Epidermal melanocyte (primary cell): ENCODE results near the gene BCR.
A peak's percentile ranks its signal among the peaks of the same experiment; 100 is the strongest.
"Not testable (repeated sequence)": the region's sequence is repeated elsewhere in the genome, so short reads cannot be mapped to it uniquely, and the experiment has no call there.

Experiments
- DNase-seq: peaks from one replicate; pipeline ENCODE4 v3.0.0; 2011; ENCODE audit warnings: low spot score; ENCODE audit not compliant: insufficient read length

The BCR gene

GRCh38 chr22:23180301-23180892 lies at the start of gene BCR:
Gene BCR, plus strand, starts transcription at chr22:23180509. Its CDS starts 452 bp downstream, at chr22:23180961.
- peak; percentile 87 for DNase-seq

GRCh38 chr22:23130697-23131096 lies 49.6 kb upstream of the BCR start:
- no peak for DNase-seq

DNA sequence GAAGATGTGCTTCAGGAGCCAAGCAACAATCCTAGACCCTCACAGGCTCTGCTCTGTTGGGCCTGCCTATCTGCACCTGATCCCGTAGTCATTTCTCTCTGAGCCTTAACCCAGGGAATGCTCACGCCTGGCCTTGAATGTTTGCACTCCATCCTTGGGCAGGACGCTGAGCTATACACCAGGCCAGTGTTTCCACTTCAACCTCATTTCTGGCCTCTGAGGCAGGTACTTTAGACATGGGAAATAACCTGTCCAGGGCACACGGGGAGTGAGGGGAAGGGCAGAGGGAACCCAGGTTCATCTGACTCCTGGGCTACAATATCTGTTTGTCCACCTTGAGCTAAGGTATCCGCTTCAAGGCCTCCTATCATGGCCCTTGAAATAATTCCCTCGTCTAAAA lies 48.4 kb upstream of the BCR start:
- no peak for DNase-seq

DNA sequence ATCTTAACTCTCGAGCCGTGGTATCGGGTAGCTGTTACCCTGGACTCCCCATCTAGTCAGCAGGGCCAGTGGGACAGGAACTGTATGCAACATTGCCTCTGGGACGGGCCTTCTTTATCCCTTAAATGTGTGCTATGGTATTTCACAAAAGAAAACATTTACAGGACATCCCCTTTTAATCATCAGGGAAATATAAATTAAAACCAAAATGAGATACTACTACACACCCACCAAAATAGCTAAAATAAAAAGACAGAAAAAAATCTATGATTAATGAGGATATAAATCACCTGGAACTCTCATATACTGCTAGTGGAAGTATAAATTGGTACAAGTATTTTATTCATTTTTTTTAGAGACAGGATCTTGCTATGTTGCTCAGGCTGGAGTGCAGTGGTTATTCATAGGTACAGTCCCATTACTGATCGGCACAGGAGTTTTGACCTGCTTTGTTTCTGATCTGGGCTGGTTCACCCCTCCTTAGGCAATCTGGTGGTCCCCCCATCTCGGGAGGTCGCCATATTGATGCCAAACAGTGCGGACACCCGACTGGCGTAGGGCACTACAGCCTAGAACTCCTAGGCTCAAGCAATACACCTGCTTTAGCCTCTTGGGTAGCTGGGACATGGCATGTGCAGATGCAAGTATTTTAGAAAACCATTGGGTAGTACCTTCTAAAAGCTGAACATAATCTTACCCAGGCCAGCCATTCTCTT lies 47.8 kb upstream of the BCR start:
- DNase-seq, result no peak

DNA sequence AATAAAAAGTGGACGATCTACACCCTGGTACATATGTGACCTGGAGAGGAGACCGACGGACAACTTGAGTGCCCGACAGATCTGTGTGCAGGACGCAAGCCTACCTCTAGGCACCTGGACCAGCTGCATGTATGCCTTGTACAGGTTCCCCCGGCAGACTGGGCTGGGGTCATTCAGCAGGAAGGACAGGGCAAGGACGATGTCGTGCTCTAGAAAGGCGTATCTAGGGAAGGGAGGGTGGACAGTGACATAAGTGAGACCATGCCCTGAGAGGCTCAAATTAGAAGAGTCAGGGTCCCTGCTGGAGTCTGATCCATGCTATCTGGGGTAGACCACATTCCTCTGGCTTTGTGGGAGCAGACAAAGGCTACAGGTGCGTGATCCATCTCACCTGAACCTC lies 46.4 kb upstream of the BCR start:
- DNase-seq, result no peak

DNA sequence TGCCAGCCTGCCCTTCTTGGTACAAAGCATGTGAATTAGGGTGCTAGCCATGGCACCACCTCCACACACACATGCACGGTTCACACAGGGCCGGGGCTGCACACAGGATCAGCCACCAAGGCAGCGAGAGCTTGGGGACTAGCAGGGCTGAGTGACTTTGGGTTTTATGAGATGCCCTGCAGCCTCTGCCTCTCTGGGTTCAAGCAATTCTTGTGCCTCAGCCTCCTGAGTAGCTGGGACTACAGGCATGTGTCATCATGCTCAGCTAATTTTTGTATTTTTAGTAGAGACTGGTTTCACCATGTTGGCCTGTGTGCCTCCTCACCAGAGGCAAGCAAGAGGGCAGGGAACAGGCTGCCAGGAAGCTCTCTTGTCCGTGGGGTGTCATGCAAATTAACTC lies 43.3 kb upstream of the BCR start:
- not testable (repeated sequence) for DNase-seq

GRCh38 chr22:23137468-23137867 lies 42.8 kb upstream of the BCR start:
- no peak for DNase-seq

DNA sequence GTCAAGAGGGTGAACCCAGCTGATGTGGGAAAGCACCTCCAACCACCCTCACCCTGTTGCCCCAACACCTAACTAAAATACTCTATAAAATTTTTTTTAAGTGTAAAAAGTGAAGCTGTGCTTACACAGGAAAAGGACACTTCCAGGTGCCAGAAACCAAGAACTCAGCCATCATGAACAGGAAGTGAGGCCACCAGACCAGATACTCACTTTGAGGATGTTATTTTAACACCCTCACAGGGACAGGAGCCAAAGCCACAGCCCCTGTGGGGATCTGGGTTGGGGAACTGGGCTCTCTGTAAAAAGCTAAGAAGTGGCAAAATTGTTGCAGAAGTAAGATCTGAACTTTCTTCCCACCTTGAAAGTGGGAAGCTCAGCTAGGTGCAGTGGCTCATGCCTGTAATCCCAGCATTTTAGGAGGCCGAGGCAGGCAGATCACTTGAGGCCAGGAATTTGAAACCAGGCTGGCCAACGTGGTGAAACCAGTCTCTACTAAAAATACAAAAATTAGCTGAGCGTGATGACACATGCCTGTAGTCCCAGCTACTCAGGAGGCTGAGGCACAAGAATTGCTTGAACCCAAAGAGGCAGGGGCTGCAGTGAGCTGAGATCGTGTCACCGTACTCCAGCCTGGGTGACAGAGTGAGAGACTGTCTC lies 42.3 kb upstream of the BCR start:
- no peak for DNase-seq

- no peak for DNase-seq
Observed at GRCh38 chr22:23138584-23139435, 41.5 kb upstream of the BCR start.

DNA sequence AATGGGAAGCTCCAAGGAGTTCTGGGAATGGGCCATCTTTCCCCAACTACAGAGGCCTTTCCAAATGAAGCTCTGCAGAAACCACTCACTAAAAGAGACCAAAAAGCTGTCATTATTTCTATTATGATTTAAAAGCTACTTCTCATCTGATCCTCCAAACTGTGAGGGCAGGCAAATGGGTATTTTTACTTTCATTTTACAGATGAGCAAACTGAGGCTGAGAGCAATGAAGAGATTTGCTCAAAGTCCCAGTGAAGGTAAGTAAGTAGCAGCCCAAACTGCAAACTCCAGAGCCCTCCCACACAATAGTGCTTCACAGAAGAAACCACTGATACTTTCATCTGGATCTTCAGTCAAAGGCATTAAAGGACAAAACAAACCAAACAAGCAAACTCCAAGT lies 39.9 kb upstream of the BCR start:
- no peak for DNase-seq

- DNase-seq, result no peak
Observed at GRCh38 chr22:23142546-23143105, 37.7 kb upstream of the BCR start.

- no peak for DNase-seq
Observed at GRCh38 chr22:23143119-23143518, 37.2 kb upstream of the BCR start.

GRCh38 chr22:23144432-23144831 lies 35.9 kb upstream of the BCR start:
- DNase-seq, result no peak

DNA sequence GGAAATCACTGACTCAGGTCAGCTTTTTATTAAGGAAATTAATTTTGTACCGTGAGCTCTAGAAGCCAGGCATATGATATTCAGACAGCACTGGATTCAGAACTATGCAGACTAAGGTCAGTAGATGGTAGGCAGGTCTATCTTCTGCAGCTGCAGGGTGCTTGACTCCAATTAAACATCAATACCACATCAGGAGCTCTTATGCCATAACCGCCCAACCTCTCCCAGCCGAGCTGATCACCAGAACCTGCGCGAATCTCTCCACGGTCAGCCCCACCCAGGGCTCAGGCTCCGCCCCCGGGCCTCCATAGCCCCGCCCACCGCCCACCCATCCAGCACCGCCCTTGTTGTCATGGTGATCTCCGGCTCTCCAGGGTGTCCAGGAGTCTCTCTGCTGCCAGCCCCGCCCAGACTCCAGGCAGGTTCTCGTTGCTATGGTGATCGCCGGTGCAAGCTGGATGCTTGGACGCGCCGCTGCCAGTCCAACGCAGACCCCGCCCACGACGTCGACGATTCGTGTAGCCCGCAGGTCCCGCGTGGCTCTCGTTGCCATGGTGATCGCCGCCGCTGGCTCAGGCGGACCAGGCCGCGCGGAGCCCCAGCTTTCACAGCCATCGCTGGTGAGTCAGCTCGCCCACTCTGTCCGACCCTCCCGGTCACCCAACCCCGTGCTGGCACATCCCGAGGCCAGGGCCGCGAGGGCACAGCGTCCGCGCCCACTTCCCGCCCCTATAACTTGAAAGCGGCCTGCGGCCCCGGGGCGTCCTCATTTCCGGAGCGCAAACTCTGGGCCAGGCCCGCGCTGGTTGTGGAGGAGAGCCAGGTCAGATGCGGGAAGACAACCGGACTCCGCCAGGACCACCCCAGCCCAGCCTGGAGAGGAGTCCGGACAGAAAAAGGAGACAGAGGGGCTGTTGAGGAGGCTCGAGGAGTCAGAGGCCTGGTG lies 35.1 kb upstream of the BCR start, which contains the start of gene RAB36:
RAB36 (plus strand) TSS at position 546 of the 946 bp plus-strand sequence. CDS start 1,140 bp downstream, outside the sequence.
- DNase-seq, result peak; percentile 73

GRCh38 chr22:23145878-23146470 lies 34.3 kb upstream of the BCR start:
- no peak for DNase-seq

DNA sequence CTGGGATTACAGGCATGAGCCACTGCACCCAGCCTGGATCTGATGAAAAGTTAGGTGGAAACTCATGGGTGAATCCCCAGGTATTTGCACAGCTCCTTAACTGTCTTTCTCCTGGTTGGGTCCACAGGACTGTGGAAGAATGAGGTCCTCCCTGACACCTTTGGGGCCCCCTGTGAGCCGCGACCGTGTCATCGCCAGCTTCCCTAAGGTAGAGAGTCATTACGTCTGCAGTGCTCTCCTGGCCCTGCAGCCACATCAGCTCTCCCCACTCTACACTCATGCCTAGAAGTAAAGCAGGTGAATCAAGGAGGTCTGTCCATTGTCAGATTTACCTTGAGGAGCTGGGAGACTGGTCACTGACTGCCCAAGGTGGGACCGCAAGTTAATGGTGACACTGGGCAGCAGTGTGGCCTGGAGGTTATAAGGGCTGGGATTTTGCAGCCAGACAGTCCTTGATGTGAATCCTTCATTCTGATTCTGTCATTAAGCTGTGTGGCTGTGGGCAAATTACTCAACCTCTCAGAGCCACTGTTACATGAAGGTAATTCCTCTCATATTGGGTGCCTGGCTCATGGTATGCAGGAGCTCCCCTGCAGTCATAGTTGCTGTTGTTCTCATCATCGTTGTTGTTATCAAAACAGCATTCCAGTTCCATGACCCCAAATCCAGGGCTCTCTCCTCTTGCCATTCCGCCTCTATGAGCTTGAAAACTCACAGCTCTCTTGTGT lies 33.7 kb upstream of the BCR start:
- no peak for DNase-seq

- DNase-seq, result no peak
Observed at GRCh38 chr22:23147617-23148387, 32.5 kb upstream of the BCR start.

GRCh38 chr22:23149743-23150238 lies 30.5 kb upstream of the BCR start:
- no peak for DNase-seq
